ENCODE data around the gene INPP4B.

INPP4B gene

GRCh38 chr4:142467088-142467487 lies 379.0 kb downstream of the INPP4B start:
- no peak for DNase-seq (ENCODE audit: low spot score)

- DNase-seq (ENCODE audit: low spot score) = no peak
These were observed 380.6 kb downstream of the INPP4B start for GRCh38 chr4:142465526-142465925.

GRCh38 chr4:142463206-142463605 lies 382.9 kb downstream of the INPP4B start:
- no peak for DNase-seq (ENCODE audit: low spot score)

GRCh38 chr4:142452161-142452855 lies 393.8 kb downstream of the INPP4B start:
- no peak for DNase-seq (ENCODE audit: low spot score)

GRCh38 chr4:142449771-142450373 lies 396.2 kb downstream of the INPP4B start:
- no peak for DNase-seq (ENCODE audit: low spot score)

GRCh38 chr4:142447009-142447408 lies 399.1 kb downstream of the INPP4B start:
- no peak for DNase-seq (ENCODE audit: low spot score)

- no peak for DNase-seq (ENCODE audit: low spot score)
These were observed 402.6 kb downstream of the INPP4B start for GRCh38 chr4:142443469-142443868.

- DNase-seq (ENCODE audit: low spot score) = no peak
These were observed 406.0 kb downstream of the INPP4B start for GRCh38 chr4:142440093-142440492.

- no peak for DNase-seq (ENCODE audit: low spot score)
These were observed 410.4 kb downstream of the INPP4B start for GRCh38 chr4:142435599-142436235.

GRCh38 chr4:142434519-142435224 lies 411.4 kb downstream of the INPP4B start:
- no peak for DNase-seq (ENCODE audit: low spot score)

GRCh38 chr4:142428715-142429114 lies 417.4 kb downstream of the INPP4B start:
- DNase-seq (ENCODE audit: low spot score) = no peak

GRCh38 chr4:142427456-142427855 lies 418.6 kb downstream of the INPP4B start:
- DNase-seq (ENCODE audit: low spot score) = no peak

- DNase-seq (ENCODE audit: low spot score) = no peak
These were observed 422.2 kb downstream of the INPP4B start for GRCh38 chr4:142423861-142424260.

- no peak for DNase-seq (ENCODE audit: low spot score)
These were observed 425.6 kb downstream of the INPP4B start for GRCh38 chr4:142420311-142421095.

GRCh38 chr4:142419712-142420111 lies 426.4 kb downstream of the INPP4B start:
- DNase-seq (ENCODE audit: low spot score) = no peak

- DNase-seq (ENCODE audit: low spot score) = no peak
These were observed 427.4 kb downstream of the INPP4B start for GRCh38 chr4:142418697-142419096.

- no peak for DNase-seq (ENCODE audit: low spot score)
These were observed 429.3 kb downstream of the INPP4B start for GRCh38 chr4:142416711-142417275.

- no peak for DNase-seq (ENCODE audit: low spot score)
These were observed 430.0 kb downstream of the INPP4B start for GRCh38 chr4:142416121-142416520.

- no peak for DNase-seq (ENCODE audit: low spot score)
These were observed 431.6 kb downstream of the INPP4B start for GRCh38 chr4:142414366-142414990.

GRCh38 chr4:142413485-142413884 lies 432.6 kb downstream of the INPP4B start:
- no peak for DNase-seq (ENCODE audit: low spot score)

- DNase-seq (ENCODE audit: low spot score) = no peak
These were observed 434.1 kb downstream of the INPP4B start for GRCh38 chr4:142411993-142412392.
